Thymus (tissue), 11 donors: ENCODE results near the gene NR1I3. TPM values are rescaled to one million over a fixed set of nuclear protein-coding genes. Genes with fewer than 3 reads are reported as not detected.

Experiments used
- DNase-seq, 9 donors: peaks; one replicate each; pipeline ENCODE4 v3.0.0-alpha.2; 2013; ENCODE audit warnings: low spot score in 9 of 9, low read depth in 6 of 9, missing footprints in 1 of 9
- H3K27ac ChIP-seq, 2 donors: one replicate each; pipeline ENCODE4 v1.5.1; 2013; ENCODE audit warnings: control low read depth in 1 of 2, low read depth in 1 of 2, low read length in 1 of 2, mild to moderate bottlenecking in 1 of 2, moderate library complexity in 1 of 2
- H3K27me3 ChIP-seq, 2 donors: one replicate each; pipeline ENCODE4 v1.5.1; 2013; ENCODE audit warnings: low read length in 1 of 2; ENCODE audit not compliant: control insufficient read depth in 2 of 2, insufficient read depth in 1 of 2
- H3K36me3 ChIP-seq, 2 donors: one replicate each; pipeline ENCODE4 v1.5.1; 2013; ENCODE audit warnings: low read length in 1 of 2, mild to moderate bottlenecking in 1 of 2, moderate library complexity in 1 of 2; ENCODE audit not compliant: control insufficient read depth in 2 of 2, insufficient read depth in 2 of 2
- H3K4me1 ChIP-seq, 2 donors: one replicate each; pipeline ENCODE4 v1.5.1; 2013; ENCODE audit warnings: low read length in 2 of 2; ENCODE audit not compliant: control insufficient read depth in 2 of 2, insufficient read depth in 2 of 2
- H3K4me3 ChIP-seq, 2 donors: one replicate each; pipeline ENCODE4 v1.5.1; 2013; ENCODE audit warnings: low read length in 2 of 2, control low read depth in 1 of 2, mild to moderate bottlenecking in 1 of 2
- H3K9me3 ChIP-seq, 2 donors: one replicate each; pipeline ENCODE4 v1.5.1; 2013; ENCODE audit warnings: low read length in 1 of 2, mild to moderate bottlenecking in 1 of 2; ENCODE audit not compliant: control insufficient read depth in 2 of 2, insufficient read depth in 1 of 2
- WGBS: extraction: QIAGEN DNeasy Blood & Tissue Kit; methylation state at CpG from one replicate; pipeline ENCODE4 v1.1.7; 2013; 5-methylcytosine and 5-hydroxymethylcytosine counted together
- polyA plus RNA-seq: library from polyadenylated mRNA; stranded (reverse); fragments of 200-250 nt; gene quantifications from one replicate; pipeline ENCODE4 v1.2.3, GENCODE V29; 2013
- total RNA-seq: library from RNA; stranded (reverse); fragments of 120-200 nt; gene quantifications from one replicate; pipeline ENCODE4 v1.2.4, GENCODE V29; 2013
- donor health status: healthy.

Gene NR1I3
- total and polyA plus RNA-seq, 2 donors, result 0.14 TPM; not detected in 1

GRCh38 chr1:161233102-161233501, 4.9 kb downstream of the NR1I3 start:
- H3K4me1 ChIP-seq, result peaks cover 0 to 2% of the 10 kb centered on the region in 2 donors
- no peaks in the 10 kb centered on the region for H3K27me3 ChIP-seq
- 91% methylated on average over 9 of the region's 9 CpGs for WGBS
- no peaks in the 10 kb centered on the region for H3K9me3 ChIP-seq
- DNase-seq, result no peak
- peaks cover 15 to 22% of the 10 kb centered on the region in 2 donors for H3K36me3 ChIP-seq
- no peak overlapping the region for H3K4me3 ChIP-seq
- H3K27ac ChIP-seq, result no peak overlapping the region

GRCh38 chr1:161230762-161231161, 7.2 kb downstream of the NR1I3 start:
- 98% methylated on average over 7 of the region's 7 CpGs for WGBS
- DNase-seq, result no peak
- Histone ChIP-seq H3K27me3 (no peaks in the 10 kb centered on the region), H3K27ac (no peak overlapping the region), H3K9me3 (no peaks in the 10 kb centered on the region), H3K4me3 (no peak overlapping the region), H3K4me1 (peaks cover 5 to 24% of the 10 kb centered on the region in 2 donors), H3K36me3 (peaks cover 15 to 23% of the 10 kb centered on the region in 2 donors)

- 92% methylated on average over 3 of the region's 3 CpGs for WGBS
- Histone ChIP-seq H3K27ac (no peak overlapping the region), H3K27me3 (no peaks in the 10 kb centered on the region), H3K4me1 (peaks cover 8 to 30% of the 10 kb centered on the region in 2 donors), H3K36me3 (peaks cover 15 to 23% of the 10 kb centered on the region in 2 donors), H3K4me3 (no peak overlapping the region), H3K9me3 (no peaks in the 10 kb centered on the region)
- DNase-seq, result no peak
Measured at GRCh38 chr1:161229896-161230295, 8.1 kb downstream of the NR1I3 start.

DNA sequence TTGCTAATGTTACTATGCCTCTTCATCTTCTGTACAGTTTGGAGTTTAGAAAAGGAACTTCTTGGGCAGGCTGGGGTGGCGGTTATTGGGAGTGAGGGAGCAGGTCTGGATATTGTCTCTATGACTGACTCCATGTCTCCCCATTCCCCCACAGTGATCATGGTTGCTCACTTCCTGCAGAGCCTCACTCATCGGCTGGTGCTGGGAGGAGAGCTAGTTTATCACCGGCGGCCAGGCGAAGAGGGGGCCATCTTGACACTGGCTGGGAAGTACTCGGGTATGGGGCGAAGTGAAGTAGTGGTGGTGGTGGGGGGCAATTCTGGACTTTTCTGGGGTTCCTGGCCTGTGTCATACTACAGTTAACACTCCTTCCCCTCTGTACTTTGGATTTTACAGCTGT, 10.0 kb downstream of the NR1I3 start:
- Histone ChIP-seq H3K4me3 (no peak overlapping the region), H3K27ac (peak overlapping the region in 1 of 2 donors; percentile 20), H3K27me3 (no peaks in the 10 kb centered on the region), H3K36me3 (peaks cover 15 to 23% of the 10 kb centered on the region in 2 donors), H3K4me1 (peaks cover 8 to 30% of the 10 kb centered on the region in 2 donors), H3K9me3 (no peaks in the 10 kb centered on the region)
- WGBS, result 87% methylated on average over 7 of the region's 7 CpGs
- no peak for DNase-seq

- 37% methylated on average over 11 of the region's 11 CpGs for WGBS
- Histone ChIP-seq H3K27me3 (no peaks in the 10 kb centered on the region), H3K36me3 (peaks cover 15 to 23% of the 10 kb centered on the region in 2 donors), H3K9me3 (no peaks in the 10 kb centered on the region), H3K4me3 (peak overlapping the region in 1 of 2 donors; percentile 28), H3K27ac (peak overlapping the region; percentile 12 to 20), H3K4me1 (peaks cover 8 to 30% of the 10 kb centered on the region in 2 donors)
- peak; percentile 62 to 92 (median 80) for DNase-seq
Measured at GRCh38 chr1:161227196-161227871, 10.7 kb downstream of the NR1I3 start.

- no peak for DNase-seq
- Histone ChIP-seq H3K4me1 (peaks cover 8 to 30% of the 10 kb centered on the region in 2 donors), H3K36me3 (peaks cover 15 to 23% of the 10 kb centered on the region in 2 donors), H3K9me3 (no peaks in the 10 kb centered on the region), H3K27me3 (no peaks in the 10 kb centered on the region), H3K27ac (no peak overlapping the region), H3K4me3 (peak overlapping the region in 1 of 2 donors; percentile 54)
- 81% methylated on average over 3 of the region's 3 CpGs for WGBS
Measured at GRCh38 chr1:161226759-161227158, 11.2 kb downstream of the NR1I3 start.

- Histone ChIP-seq H3K27ac (peak overlapping the region in 1 of 2 donors; percentile 1), H3K27me3 (no peaks in the 10 kb centered on the region), H3K9me3 (no peaks in the 10 kb centered on the region), H3K36me3 (peaks cover 15 to 23% of the 10 kb centered on the region in 2 donors), H3K4me3 (peak overlapping the region; percentile 54 to 68), H3K4me1 (peaks cover 8 to 30% of the 10 kb centered on the region in 2 donors)
- peak in 1 of 9 donors; percentile 20 for DNase-seq
- 10% methylated on average over 15 of the region's 15 CpGs for WGBS
Measured at GRCh38 chr1:161226320-161226711, 11.7 kb downstream of the NR1I3 start.

GRCh38 chr1:161225534-161226319, 12.3 kb downstream of the NR1I3 start, which contains the start of gene TOMM40L:
TOMM40L (plus strand) TSS chr1:161226060; CDS start chr1:161226490, 430 bp downstream.
- peak; percentile 95 to 100 (median 98) for DNase-seq
- Histone ChIP-seq H3K9me3 (no peaks in the 10 kb centered on the region), H3K27me3 (no peaks in the 10 kb centered on the region), H3K4me3 (peak within 1 kb of the TSS; percentile 54 to 68), H3K4me1 (peaks cover 8 to 30% of the 10 kb centered on the region in 2 donors), H3K36me3 (peaks cover 15 to 23% of the 10 kb centered on the region in 2 donors), H3K27ac (peak within 1 kb of the TSS; percentile 72 to 79)
- 6% methylated on average over 16 of the region's 16 CpGs for WGBS

DNA sequence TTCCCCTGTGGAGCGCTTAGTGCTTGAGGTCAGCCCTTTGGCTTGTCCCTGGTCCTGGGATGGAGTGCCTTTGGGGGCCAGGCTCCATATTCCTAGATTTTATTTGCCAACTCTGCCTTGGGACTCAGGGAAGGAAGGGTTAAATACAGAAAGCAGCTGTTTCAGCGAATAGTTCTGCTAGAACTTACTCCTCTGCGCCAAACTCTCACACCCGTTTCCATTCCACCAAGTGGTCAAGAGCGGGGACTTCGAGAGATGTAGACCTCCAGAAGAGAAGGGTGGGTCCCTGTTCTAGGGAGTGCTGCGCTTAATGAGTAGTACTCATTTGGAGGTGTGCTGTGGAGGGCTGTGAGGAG, 12.8 kb downstream of the NR1I3 start:
- no peak overlapping the region for H3K4me3 ChIP-seq
- no peak for DNase-seq
- H3K9me3 ChIP-seq, result no peaks in the 10 kb centered on the region
- peak overlapping the region; percentile 72 to 79 for H3K27ac ChIP-seq
- H3K27me3 ChIP-seq, result no peaks in the 10 kb centered on the region
- WGBS, result 85% methylated on average over 7 of the region's 7 CpGs
- peaks cover 8 to 30% of the 10 kb centered on the region in 2 donors for H3K4me1 ChIP-seq
- peaks cover 15 to 21% of the 10 kb centered on the region in 2 donors for H3K36me3 ChIP-seq
